A549 (cell line): ENCODE measurements around the gene NXPH1. TPM values are rescaled to one million over a fixed set of nuclear protein-coding genes. Genes with fewer than 3 reads are reported as not detected.
A peak's percentile ranks its signal among the peaks of the same experiment; 100 is the strongest.

Experiments used
- ATAC-seq, 2 experiments: fragments of 200-7000 bp in 1 of 2; fragments of >200 bp in 1 of 2; cut with Nextera tagmentation in 1 of 2; cut with Tn5 transposase in 1 of 2; 3 replicates each; pipeline versions ENCODE4 v1.8.0 to v1.9.1; 2018 to 2020; ENCODE audit warnings: mild to moderate bottlenecking in 1 of 2, moderate library complexity in 1 of 2
- CTCF ChIA-PET: fragments of 300-600 bp; sonication (Branson Sonifier 250); formaldehyde crosslinking; extraction: SDS; loops from one replicate; lab custom pipeline; 2021; ENCODE audit warnings: antibody characterized with exemption, inconsistent platforms; lab: Yijun Ruan, JAX
- POLR2A ChIA-PET: fragments of 350-600 bp; formaldehyde crosslinking; extraction: SDS; loops from one replicate; lab custom pipeline; 2021; ENCODE audit warnings: antibody characterized with exemption, inconsistent platforms; lab: Yijun Ruan, JAX
- DNase-seq, 2 experiments: peaks; one replicate each; pipeline versions ENCODE4 v3.0.0 to v3.0.0-alpha.2; 2011 to 2016; ENCODE audit warnings: low read depth in 1 of 2, low spot score in 1 of 2
- FAIRE-seq: peaks from 2 replicates; lab custom pipeline; 2011; peaks lifted over from hg19 to GRCh38; lab: Jason Lieb, UNC
- H3K27ac ChIP-seq, 2 experiments: fragments of >200 bp; sonication (Bioruptor Twin); formaldehyde crosslinking; 3 replicates each; pipeline ENCODE4 v1.5.1; 2016 to 2017
- H3K4me1 ChIP-seq: fragments of >200 bp; sonication (Bioruptor Twin); formaldehyde crosslinking; 3 replicates; pipeline ENCODE4 v1.6.1; 2016
- H3K4me2 ChIP-seq: fragments of >200 bp; sonication (Bioruptor Twin); formaldehyde crosslinking; 3 replicates; pipeline ENCODE4 v1.6.1; 2016
- H3K4me3 ChIP-seq: fragments of >200 bp; sonication (Bioruptor Twin); formaldehyde crosslinking; 3 replicates; pipeline ENCODE4 v1.5.1; 2016
- H3K9me3 ChIP-seq: fragments of >200 bp; sonication (Bioruptor Twin); formaldehyde crosslinking; 3 replicates; pipeline ENCODE4 v1.6.1; 2016
- CBX2 ChIP-seq: fragments of 200-600 bp; sonication (generic); IDR thresholded peaks from 2 replicates; pipeline ENCODE4 v1.6.1; 2016; ENCODE audit warnings: low read depth, mild to moderate bottlenecking, borderline replicate concordance
- CTCF ChIP-seq: fragments of >200 bp; sonication (Bioruptor Twin); formaldehyde crosslinking; IDR thresholded peaks from 3 replicates; pipeline ENCODE4 v1.5.1; 2016
- EHF ChIP-seq: fragments of 250-450 bp; sonication (Bioruptor Pico); IDR thresholded peaks from 2 replicates; pipeline ENCODE4 v1.5.0; 2020; ENCODE audit warnings: mild to moderate bottlenecking
- EP300 ChIP-seq, 2 experiments: fragments of >200 bp; sonication (Bioruptor Twin); formaldehyde crosslinking; IDR thresholded peaks; 2 replicates in 1 of 2; 3 replicates in 1 of 2; pipeline ENCODE4 v1.6.1; 2016 to 2017
- FOSB ChIP-seq: fragments of 250-450 bp; sonication (Bioruptor Pico); IDR thresholded peaks from 2 replicates; pipeline ENCODE4 v1.5.0; 2020; ENCODE audit warnings: mild to moderate bottlenecking, moderate library complexity
- FOSL2 ChIP-seq, 2 experiments: fragments of 450-650 bp in 1 of 2; fragments of >200 bp in 1 of 2; sonication (Bioruptor Twin) in 1 of 2; formaldehyde crosslinking; IDR thresholded peaks; 2 replicates each; pipeline versions ENCODE4 v1.5.0 to v1.6.1; 2016 to 2020; ENCODE audit warnings: mild to moderate bottlenecking in 1 of 2, moderate library complexity in 1 of 2
- HOXA7 ChIP-seq: fragments of 250-450 bp; sonication (Bioruptor Pico); IDR thresholded peaks from 2 replicates; pipeline ENCODE4 v1.5.0; 2020; ENCODE audit warnings: mild to moderate bottlenecking, moderate library complexity
- HOXB13 ChIP-seq: fragments of 250-450 bp; sonication (Bioruptor Pico); IDR thresholded peaks from 2 replicates; pipeline ENCODE4 v1.5.0; 2020; ENCODE audit warnings: low read depth, mild to moderate bottlenecking, moderate library complexity
- HOXB5 ChIP-seq: fragments of 250-450 bp; sonication (Bioruptor Pico); IDR thresholded peaks from 2 replicates; pipeline ENCODE4 v1.5.0; 2020; ENCODE audit warnings: mild to moderate bottlenecking, moderate library complexity
- JUN ChIP-seq, 2 experiments: fragments of >200 bp; sonication (Bioruptor Twin); formaldehyde crosslinking; IDR thresholded peaks; 2 replicates in 1 of 2; 3 replicates in 1 of 2; pipeline ENCODE4 v1.6.1; 2016 to 2017
- MAZ ChIP-seq: fragments of 150-350 bp; IDR thresholded peaks from 2 replicates; pipeline ENCODE4 v1.6.1; 2014; ENCODE audit warnings: antibody characterized with exemption, low read depth, low read length, borderline replicate concordance
- NPAS2 ChIP-seq: fragments of 250-450 bp; sonication (Bioruptor Pico); IDR thresholded peaks from 2 replicates; pipeline ENCODE4 v1.8.0; 2022; ENCODE audit warnings: mild to moderate bottlenecking, moderate library complexity, borderline replicate concordance
- PBX3 ChIP-seq: IDR thresholded peaks from 2 replicates; pipeline ENCODE4 v1.6.1; 2012
- PHF8 ChIP-seq: fragments of 200-600 bp; sonication (generic); IDR thresholded peaks from 2 replicates; pipeline ENCODE4 v1.6.1; 2016; ENCODE audit warnings: low read depth, mild to moderate bottlenecking, antibody characterized with exemption, moderate library complexity, borderline replicate concordance
- POLR2A ChIP-seq: IDR thresholded peaks from 2 replicates; pipeline ENCODE4 v1.6.1; 2012; ENCODE audit warnings: mild to moderate bottlenecking, low read length
- RAD21 ChIP-seq, 2 experiments: fragments of >200 bp in 1 of 2; sonication (Bioruptor Twin) in 1 of 2; formaldehyde crosslinking in 1 of 2; IDR thresholded peaks in 1 of 2; conservative IDR thresholded peaks in 1 of 2; 2 replicates in 1 of 2; 3 replicates in 1 of 2; pipeline ENCODE4 v1.6.1; 2012 to 2018; ENCODE audit warnings: inconsistent platforms in 1 of 2
- RARB ChIP-seq: fragments of 250-450 bp; sonication (Bioruptor Pico); IDR thresholded peaks from 2 replicates; pipeline ENCODE4 v1.8.0; 2021; ENCODE audit warnings: mild to moderate bottlenecking, moderate library complexity
- RCOR1 ChIP-seq: fragments of 150-350 bp; IDR thresholded peaks from 2 replicates; pipeline ENCODE4 v1.6.1; 2014; ENCODE audit warnings: antibody characterized with exemption, low read length, low read depth
- RFX5 ChIP-seq: fragments of 450-650 bp; IDR thresholded peaks from 2 replicates; pipeline ENCODE4 v1.7.1; 2014; ENCODE audit warnings: antibody characterized with exemption, mild to moderate bottlenecking, moderate library complexity
- RNF2 ChIP-seq: fragments of 200-600 bp; sonication (generic); IDR thresholded peaks from 2 replicates; pipeline ENCODE4 v1.6.1; 2016; ENCODE audit warnings: low read depth, mild to moderate bottlenecking, antibody characterized with exemption, moderate library complexity, borderline replicate concordance
- ZC3H11A ChIP-seq: fragments of 450-650 bp; IDR thresholded peaks from 2 replicates; pipeline ENCODE4 v1.6.1; 2014; ENCODE audit warnings: antibody characterized with exemption, mild to moderate bottlenecking
- ZSCAN20 ChIP-seq: fragments of 250-450 bp; sonication (Bioruptor Pico); IDR thresholded peaks from 2 replicates; pipeline ENCODE4 v1.8.0; 2022; ENCODE audit warnings: mild to moderate bottlenecking, moderate library complexity
- WGBS: methylation state at CpG from one replicate; pipeline ENCODE4 v1.1.6; 2017; ENCODE audit errors: missing lambda C conversion rate; 5-methylcytosine and 5-hydroxymethylcytosine counted together
- polyA plus RNA-seq, 4 experiments: library from polyadenylated mRNA; depleted of rRNA in 3 of 4; stranded (reverse); fragments of >200 nt; fragmentation: RNase III in 1 of 4; extraction: RNeasy Plus Mini Kit Qiagen cat#74134 plus additional on column Dnase treatment in 1 of 4; gene quantifications; 2 replicates in 3 of 4; 3 replicates in 1 of 4; pipeline ENCODE4 v1.2.3, GENCODE V29; 2011 to 2017
- TF ChIP-seq, protein P1 (sequence below): fragments of 250-450 bp; sonication (Bioruptor Pico); IDR thresholded peaks from 2 replicates; pipeline ENCODE4 v1.5.0; 2021; ENCODE audit warnings: mild to moderate bottlenecking, moderate library complexity, borderline replicate concordance
- TF ChIP-seq, protein P2 (sequence below): IDR thresholded peaks from 2 replicates; pipeline ENCODE4 v1.6.1; 2012
- TF ChIP-seq, protein P3 (sequence below): fragments of 150-350 bp; IDR thresholded peaks from 2 replicates; pipeline ENCODE4 v1.6.1; 2014; ENCODE audit warnings: low read depth, mild to moderate bottlenecking, low read length

Gene NXPH1
- polyA plus RNA-seq, 2 of the 4 experiments (the other 2 are of a cell fraction) = not detected

DNA sequence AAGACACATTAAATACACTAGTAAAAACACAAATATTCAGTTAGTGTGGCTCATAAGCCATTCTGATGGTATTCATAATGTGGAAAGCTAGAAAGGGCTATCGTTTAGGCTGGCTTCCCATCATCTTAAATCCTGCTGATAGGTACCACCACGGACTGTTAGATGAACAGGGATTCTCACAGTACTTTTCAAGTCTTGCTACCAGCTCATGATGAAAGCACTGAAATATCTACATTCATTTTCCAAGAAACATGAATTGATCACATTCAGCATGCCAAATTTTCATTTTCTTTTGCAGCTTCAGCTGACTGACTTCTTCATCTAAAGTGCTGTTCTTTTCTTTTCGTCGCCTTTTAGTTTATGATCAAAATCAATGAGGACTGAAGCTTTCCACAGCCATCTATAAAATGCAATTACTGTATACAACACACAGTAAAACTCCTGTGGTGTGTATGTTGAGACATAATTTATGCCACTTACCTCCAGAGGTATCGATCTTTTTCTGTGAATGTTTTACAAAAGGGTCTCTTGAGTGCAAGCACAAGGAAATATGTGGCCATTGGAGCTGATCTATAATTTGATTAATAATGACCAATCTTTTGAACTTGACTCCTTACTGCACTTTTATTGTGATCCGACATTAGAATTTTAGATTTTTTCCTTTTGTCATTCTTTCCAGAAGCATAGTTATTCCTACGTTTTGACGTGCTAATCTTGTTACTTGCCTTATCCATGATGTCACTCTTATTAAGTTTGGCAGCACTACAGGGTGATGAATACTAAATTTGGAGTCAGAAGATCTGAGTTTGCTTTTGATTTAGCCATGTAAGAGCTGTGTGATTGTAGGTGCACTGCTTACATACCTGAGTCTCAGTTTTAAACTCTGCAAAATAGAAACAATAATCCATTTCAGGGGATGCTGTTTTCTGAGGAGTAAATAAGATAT is 58.4 kb downstream of the NXPH1 start:
- POLR2A ChIA-PET = no interaction called here
- TF ChIP-seq JUN (IDR thresholded peaks at IDR 0.05) (no peak), PBX3 (no peak), FOSB (CRISPR knock-in tag) (no peak), ZSCAN20 (CRISPR knock-in tag) (no peak), EHF (CRISPR knock-in tag) (no peak), CBX2 (no peak), RFX5 (no peak), RAD21 (conservative IDR thresholded peaks at IDR 0.05 in 1 of 2, IDR thresholded peaks at IDR 0.05 in 1 of 2) (no peak), CTCF (no peak), HOXB13 (CRISPR knock-in tag) (no peak), HOXB5 (no peak), RCOR1 (no peak), NPAS2 (CRISPR knock-in tag) (no peak), PHF8 (no peak), RARB (CRISPR knock-in tag) (no peak), HOXA7 (CRISPR knock-in tag) (no peak), ZC3H11A (no peak)
- TF ChIP-seq, protein P1, sequence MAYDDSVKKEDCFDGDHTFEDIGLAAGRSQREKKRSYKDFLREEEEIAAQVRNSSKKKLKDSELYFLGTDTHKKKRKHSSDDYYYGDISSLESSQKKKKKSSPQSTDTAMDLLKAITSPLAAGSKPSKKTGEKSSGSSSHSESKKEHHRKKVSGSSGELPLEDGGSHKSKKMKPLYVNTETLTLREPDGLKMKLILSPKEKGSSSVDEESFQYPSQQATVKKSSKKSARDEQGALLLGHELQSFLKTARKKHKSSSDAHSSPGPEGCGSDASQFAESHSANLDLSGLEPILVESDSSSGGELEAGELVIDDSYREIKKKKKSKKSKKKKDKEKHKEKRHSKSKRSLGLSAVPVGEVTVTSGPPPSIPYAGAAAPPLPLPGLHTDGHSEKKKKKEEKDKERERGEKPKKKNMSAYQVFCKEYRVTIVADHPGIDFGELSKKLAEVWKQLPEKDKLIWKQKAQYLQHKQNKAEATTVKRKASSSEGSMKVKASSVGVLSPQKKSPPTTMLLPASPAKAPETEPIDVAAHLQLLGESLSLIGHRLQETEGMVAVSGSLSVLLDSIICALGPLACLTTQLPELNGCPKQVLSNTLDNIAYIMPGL (CRISPR knock-in tag) = no peak
- TF ChIP-seq, protein P2, sequence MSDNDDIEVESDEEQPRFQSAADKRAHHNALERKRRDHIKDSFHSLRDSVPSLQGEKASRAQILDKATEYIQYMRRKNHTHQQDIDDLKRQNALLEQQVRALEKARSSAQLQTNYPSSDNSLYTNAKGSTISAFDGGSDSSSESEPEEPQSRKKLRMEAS = no peak
- TF ChIP-seq, protein P3, sequence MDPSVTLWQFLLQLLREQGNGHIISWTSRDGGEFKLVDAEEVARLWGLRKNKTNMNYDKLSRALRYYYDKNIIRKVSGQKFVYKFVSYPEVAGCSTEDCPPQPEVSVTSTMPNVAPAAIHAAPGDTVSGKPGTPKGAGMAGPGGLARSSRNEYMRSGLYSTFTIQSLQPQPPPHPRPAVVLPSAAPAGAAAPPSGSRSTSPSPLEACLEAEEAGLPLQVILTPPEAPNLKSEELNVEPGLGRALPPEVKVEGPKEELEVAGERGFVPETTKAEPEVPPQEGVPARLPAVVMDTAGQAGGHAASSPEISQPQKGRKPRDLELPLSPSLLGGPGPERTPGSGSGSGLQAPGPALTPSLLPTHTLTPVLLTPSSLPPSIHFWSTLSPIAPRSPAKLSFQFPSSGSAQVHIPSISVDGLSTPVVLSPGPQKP = no peak
- Histone ChIP-seq H3K9me3 (no peaks in the 10 kb centered on the region), H3K4me2 (no peak overlapping the region), H3K27ac (no peak overlapping the region), H3K4me3 (no peak overlapping the region), H3K4me1 (no peaks in the 10 kb centered on the region)
- DNase-seq = no peak
- FAIRE-seq = peak; percentile 46
- WGBS = 20% methylated on average over 8 of the region's 8 CpGs
- ATAC-seq = no peak
- CTCF ChIA-PET = no interaction called here

GRCh38 chr7:8499128-8499527 is 65.7 kb downstream of the NXPH1 start:
- Histone ChIP-seq H3K4me1 (no peaks in the 10 kb centered on the region), H3K4me3 (no peak overlapping the region)
- POLR2A ChIA-PET = no interaction called here
- no peak for DNase-seq
- TF ChIP-seq RNF2 = no peak
- no peak for TF ChIP-seq MAZ
- TF ChIP-seq ZSCAN20 (CRISPR knock-in tag) = no peak
- no peak for TF ChIP-seq PHF8
- TF ChIP-seq JUN (IDR thresholded peaks at IDR 0.05) = no peak
- no peak for TF ChIP-seq FOSL2 (IDR thresholded peaks at IDR 0.05)
- TF ChIP-seq FOSL2 (CRISPR knock-in tag; IDR thresholded peaks at IDR 0.05) = no peak
- no peak for TF ChIP-seq POLR2A
- TF ChIP-seq EP300 (IDR thresholded peaks at IDR 0.05) = no peak
- TF ChIP-seq, all 56 proteins: peak for 0
- FAIRE-seq = no peak
- H3K27ac ChIP-seq = no peak overlapping the region
- CTCF ChIA-PET = no interaction called here
- no peak for ATAC-seq
- H3K9me3 ChIP-seq = no peaks in the 10 kb centered on the region
- H3K4me2 ChIP-seq = no peak overlapping the region
